Stimulated activated CD4-positive, alpha-beta T cell treated with anti-CD3 and anti-CD28 coated beads, Interleukin-12 subunit alpha, Interleukin-12 subunit beta, amount 100 ng/mL, for 48 hours (primary cell): ENCODE results near the gene MED7.
A peak's percentile ranks its signal among the peaks of the same experiment; 100 is the strongest.

Source experiments
- DNase-seq, 3 donors: peaks; one replicate each; pipeline ENCODE4 v3.0.0-alpha.2; 2020; ENCODE audit warnings: low read depth in 2 of 3, low spot score in 1 of 3

The MED7 gene

DNA sequence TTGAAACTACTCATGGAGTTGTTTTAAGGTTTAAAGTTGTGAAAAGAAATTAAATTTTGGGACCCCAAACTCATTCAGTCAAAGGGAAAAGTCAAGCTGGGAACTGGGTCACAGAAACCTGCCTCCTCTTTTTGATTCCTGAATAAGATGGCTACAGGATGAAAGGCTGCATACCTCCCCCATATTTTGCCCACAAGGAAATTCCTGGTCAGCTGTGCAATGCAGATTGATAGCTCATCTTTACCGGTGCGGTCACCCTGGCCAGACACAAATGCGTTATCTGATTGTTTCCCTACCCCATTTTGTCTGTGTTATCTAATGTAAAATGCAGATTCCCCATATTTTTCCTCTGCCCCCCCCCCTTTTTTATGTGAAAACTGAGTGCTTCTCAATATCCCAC is 35.2 kb downstream of the MED7 start:
- DNase-seq: no peak

DNA sequence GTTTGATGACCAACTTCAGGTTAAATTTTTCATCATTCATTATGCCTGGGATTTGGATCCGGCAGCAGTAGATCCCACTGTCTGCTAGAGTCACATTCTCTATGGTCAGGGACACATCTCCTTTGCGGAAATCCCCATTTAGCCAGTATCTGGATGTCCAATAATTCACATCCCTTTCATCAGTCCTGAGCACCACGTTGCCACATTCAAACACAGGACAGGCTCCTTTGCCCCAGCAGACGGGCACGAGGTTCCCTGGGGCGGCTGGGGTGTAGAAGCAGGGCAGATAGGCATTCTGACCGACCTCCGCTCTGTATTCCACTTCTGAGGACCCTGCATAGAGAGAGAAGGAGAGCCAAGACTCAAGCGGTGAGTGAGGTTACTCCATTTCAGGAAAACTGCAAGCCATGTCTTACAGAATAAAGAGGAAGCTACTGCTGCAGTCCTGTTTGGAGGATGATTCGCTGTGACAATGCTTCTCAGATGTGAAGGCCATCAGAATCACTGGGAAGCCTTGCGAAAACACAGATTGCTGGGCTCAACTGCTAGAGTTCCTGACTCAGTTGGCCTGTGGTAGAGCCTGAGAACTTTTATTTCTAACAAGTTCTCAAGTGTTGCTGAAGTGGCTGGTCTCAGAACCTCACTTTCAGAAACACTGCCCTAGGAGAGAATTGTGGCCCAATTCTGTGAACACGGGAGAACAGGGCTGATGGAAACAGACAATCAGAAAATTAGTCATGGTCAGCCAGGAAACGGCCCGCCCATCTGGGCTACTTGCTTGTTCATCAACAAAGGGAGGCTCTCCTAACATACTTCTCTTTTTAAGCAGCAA is 35.8 kb downstream of the MED7 start:
- DNase-seq: peak; percentile 29 to 37 (median 36)

DNA sequence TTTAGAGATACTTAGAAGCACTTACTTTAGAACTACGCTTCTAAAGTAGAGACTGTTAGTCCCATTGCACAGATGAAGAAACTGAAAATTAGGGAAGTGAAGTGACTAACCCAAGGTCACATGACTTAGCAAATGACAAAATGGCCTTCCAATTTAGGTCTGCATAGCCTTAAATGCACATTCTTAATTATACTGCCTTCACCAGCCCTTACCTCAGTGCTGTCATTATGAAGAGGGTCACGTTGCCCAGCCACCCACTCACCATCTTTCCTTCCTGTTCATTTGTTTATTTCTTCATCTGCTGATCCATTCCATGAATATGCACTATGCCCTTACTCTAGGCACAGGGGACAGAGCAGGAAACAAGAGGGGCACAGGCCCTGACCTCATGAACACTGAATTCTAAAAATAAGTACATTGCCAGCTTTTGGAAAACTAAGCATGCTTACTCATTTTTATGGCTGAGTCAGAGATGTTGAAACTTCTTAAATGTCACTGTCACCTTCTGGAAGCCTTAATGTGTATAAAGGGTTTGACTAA is 42.5 kb downstream of the MED7 start:
- peak; percentile 11 to 50 (median 20) for DNase-seq

DNA sequence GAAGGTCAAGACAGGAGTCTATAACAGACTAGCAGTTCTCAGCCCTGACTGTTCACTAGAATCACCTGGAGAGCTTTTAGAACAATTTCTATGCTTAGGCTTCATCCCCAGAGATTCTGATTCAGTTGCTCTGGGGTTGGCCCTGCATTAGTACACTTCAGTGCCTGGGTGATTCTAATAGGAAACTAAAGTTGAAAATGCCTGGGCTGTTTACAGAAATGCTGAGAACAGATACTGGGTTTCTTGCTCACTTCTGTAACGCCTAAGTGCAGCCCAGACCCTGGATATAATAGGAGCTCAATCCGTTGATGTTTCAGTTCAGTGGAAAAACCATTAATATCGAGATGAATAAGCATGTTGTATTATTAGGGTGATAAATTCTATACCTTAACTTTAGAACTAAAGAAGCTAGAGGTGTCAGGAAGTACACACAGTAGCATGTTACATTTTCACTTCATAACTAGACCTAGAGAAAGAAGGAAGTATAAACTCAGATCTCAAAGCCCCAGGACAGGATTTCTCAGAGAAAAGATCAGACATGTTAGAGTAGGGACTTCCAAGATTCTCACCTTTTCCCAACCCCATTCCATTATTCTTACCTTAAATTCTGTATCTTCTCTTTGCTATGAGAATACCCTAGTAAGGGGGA is 54.2 kb downstream of the MED7 start:
- DNase-seq: no peak
